NB4 (cell line): Measurements from ENCODE around the gene RASSF7.

Experiments
- MYC ChIP-seq: IDR thresholded peaks from 2 replicates; pipeline ENCODE4 v1.6.1; 2011; ENCODE audit warnings: low read depth, low read length
- POLR2A ChIP-seq: IDR thresholded peaks from 2 replicates; pipeline ENCODE4 v1.6.1; 2011; ENCODE audit warnings: mild to moderate bottlenecking; ENCODE audit not compliant: insufficient read length; ENCODE audit errors: extremely low read depth
- TF ChIP-seq, protein P1 (sequence below): IDR thresholded peaks from one replicate; pipeline ENCODE4 v1.5.1; 2012; ENCODE audit warnings: low read depth, low read length

DNA sequence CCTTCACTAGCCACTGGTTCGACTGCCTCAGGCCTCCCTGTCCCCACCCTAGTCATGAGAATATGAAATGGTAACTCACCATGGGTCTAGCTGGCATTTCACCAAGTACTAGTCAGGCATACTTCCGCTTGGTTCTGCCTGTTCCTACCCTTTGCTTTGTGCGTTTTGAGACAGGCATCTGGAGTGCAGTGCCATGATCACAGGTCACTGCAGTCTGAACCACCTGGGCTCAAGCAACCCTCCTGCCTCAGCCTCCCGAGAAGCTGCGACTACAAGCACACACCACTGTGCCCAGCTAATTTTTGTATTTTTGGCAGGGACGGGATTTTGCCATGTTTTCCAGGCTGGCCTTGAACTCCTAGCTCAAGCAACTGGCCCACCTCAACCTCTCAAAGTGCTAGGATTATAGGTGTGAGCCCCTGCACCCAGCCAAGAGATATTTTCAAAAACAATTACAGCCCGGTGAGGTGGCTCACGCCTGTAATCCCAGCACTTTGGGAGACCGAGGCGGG, 39.5 kb upstream of the RASSF7 start:
- TF ChIP-seq, protein P1, sequence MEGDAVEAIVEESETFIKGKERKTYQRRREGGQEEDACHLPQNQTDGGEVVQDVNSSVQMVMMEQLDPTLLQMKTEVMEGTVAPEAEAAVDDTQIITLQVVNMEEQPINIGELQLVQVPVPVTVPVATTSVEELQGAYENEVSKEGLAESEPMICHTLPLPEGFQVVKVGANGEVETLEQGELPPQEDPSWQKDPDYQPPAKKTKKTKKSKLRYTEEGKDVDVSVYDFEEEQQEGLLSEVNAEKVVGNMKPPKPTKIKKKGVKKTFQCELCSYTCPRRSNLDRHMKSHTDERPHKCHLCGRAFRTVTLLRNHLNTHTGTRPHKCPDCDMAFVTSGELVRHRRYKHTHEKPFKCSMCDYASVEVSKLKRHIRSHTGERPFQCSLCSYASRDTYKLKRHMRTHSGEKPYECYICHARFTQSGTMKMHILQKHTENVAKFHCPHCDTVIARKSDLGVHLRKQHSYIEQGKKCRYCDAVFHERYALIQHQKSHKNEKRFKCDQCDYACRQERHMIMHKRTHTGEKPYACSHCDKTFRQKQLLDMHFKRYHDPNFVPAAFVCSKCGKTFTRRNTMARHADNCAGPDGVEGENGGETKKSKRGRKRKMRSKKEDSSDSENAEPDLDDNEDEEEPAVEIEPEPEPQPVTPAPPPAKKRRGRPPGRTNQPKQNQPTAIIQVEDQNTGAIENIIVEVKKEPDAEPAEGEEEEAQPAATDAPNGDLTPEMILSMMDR, result no peak
- TF ChIP-seq POLR2A (no peak), MYC (no peak)
